ENCODE results near the gene SLC20A1. TPM values are rescaled to one million over a fixed set of nuclear protein-coding genes. Genes with fewer than 3 reads are reported as not detected.

Gene SLC20A1
- total RNA-seq, 1 experiment from 2014 or later: 209 TPM

DNA sequence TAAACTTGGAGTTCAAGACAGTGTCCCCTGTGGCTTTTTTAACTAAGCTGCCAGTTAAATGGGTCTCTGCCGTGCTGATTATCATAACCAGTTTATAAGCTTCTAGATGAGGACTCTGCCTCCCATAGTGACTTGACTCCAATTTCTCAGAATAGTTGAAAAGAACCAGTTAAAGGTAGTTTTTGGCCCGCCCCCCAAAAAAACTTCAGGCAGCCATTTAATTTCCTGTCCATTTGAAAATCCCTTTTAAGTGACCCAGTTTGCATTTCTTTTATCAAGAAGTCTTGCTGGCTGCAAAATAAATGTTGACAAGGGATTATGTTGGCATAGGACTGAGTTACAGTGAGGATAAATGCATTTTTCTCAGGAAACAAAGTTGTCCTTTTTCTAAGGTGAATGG, 2.3 kb downstream of the SLC20A1 start:
- Histone ChIP-seq H3K9me3 (ENCODE audit: low read length) (no peaks in the 10 kb centered on the region), H3K27ac (ENCODE audit: low read length) (no peak overlapping the region; the same call in 1 of the 2 replicates), H3K9ac (ENCODE audit: low read length) (peak overlapping the region; percentile 95), H3K4me3 (ENCODE audit: low read length) (peak overlapping the region; percentile 78), H3K36me3 (ENCODE audit: low read depth, low read length) (peaks cover 60% of the 10 kb centered on the region), H4K20me1 (ENCODE audit: low read length) (peaks cover 64% of the 10 kb centered on the region), H3K9me2 (replicated peaks; ENCODE audit: low read length) (no peaks in the 10 kb centered on the region), H3K4me1 (ENCODE audit: insufficient read depth, low read length) (peaks cover 53% of the 10 kb centered on the region), H3K4me2 (ENCODE audit: low read length) (peak overlapping the region; percentile 84), H3K79me2 (ENCODE audit: low read length) (peaks cover 79% of the 10 kb centered on the region), H3F3A (ENCODE audit: low read length, unreplicated experiment) (peaks cover 16% of the 10 kb centered on the region), H3K27me3 (ENCODE audit: low read length) (no peaks in the 10 kb centered on the region), H2AFZ (ENCODE audit: low read length) (no peak overlapping the region)
- no peak for ATAC-seq
- ChIA-PET POLR2A (ENCODE audit: unreplicated experiment) (interaction anchor here (0.7 kb wide), 1 partner anchor 76 kb away, joined by 4 read pairs; no protein-coding TSS in a partner anchor), CTCF (interaction anchor here (0.6 kb wide), 2 partner anchors 48 to 293 kb away, joined by 3 to 5 read pairs; no protein-coding TSS in a partner anchor)
- TF ChIP-seq, protein P1, sequence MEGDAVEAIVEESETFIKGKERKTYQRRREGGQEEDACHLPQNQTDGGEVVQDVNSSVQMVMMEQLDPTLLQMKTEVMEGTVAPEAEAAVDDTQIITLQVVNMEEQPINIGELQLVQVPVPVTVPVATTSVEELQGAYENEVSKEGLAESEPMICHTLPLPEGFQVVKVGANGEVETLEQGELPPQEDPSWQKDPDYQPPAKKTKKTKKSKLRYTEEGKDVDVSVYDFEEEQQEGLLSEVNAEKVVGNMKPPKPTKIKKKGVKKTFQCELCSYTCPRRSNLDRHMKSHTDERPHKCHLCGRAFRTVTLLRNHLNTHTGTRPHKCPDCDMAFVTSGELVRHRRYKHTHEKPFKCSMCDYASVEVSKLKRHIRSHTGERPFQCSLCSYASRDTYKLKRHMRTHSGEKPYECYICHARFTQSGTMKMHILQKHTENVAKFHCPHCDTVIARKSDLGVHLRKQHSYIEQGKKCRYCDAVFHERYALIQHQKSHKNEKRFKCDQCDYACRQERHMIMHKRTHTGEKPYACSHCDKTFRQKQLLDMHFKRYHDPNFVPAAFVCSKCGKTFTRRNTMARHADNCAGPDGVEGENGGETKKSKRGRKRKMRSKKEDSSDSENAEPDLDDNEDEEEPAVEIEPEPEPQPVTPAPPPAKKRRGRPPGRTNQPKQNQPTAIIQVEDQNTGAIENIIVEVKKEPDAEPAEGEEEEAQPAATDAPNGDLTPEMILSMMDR (conservative IDR thresholded peaks at IDR 0.05; ENCODE audit: low read depth, low read length): no peak
- TF ChIP-seq EZH2phosphoT487 (IDR thresholded peaks at IDR 0.05; ENCODE audit: borderline replicate concordance, low read length) (no peak), EZH2 (IDR thresholded peaks at IDR 0.05; ENCODE audit: low read length, unreplicated experiment) (no peak)
- intact Hi-C loops (cut with micrococcal nuclease): no loop called here
- DNase-seq: peak; percentile 26
- no TSS peak for BruUV-seq (replicated peaks)

DNA sequence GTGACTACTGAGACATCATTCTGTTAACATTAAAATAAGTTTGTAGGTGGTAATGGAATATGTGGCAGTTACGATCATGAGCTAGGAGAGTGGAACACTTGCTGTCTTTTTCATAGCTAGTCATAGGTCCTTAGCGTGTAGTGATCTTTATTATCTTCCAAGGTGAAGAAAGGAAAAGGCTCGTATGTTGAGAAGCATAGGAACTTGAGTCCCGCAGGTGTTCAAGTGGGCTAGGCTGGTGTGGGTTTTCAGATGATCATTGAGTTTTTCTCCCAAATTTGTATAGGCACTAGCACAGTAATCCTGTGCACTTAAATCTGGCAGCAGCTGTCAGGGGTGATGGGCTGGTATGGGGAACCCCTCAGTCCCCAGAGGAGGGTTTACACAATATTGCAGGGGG, 10.9 kb downstream of the SLC20A1 start:
- ChIA-PET POLR2A (ENCODE audit: unreplicated experiment) (interaction anchor here (0.6 kb wide), 1 partner anchor 10 kb away, joined by 3 read pairs; no protein-coding TSS in a partner anchor), CTCF (no interaction called here)
- Histone ChIP-seq H3K4me2 (ENCODE audit: low read length) (no peak overlapping the region), H3K4me3 (ENCODE audit: low read length) (no peak overlapping the region), H3K9me2 (replicated peaks; ENCODE audit: low read length) (no peaks in the 10 kb centered on the region), H3K4me1 (ENCODE audit: insufficient read depth, low read length) (peaks cover 43% of the 10 kb centered on the region), H3K36me3 (ENCODE audit: low read depth, low read length) (peaks cover 91% of the 10 kb centered on the region), H3K79me2 (ENCODE audit: low read length) (peaks cover 86% of the 10 kb centered on the region), H3K27ac (ENCODE audit: low read length) (no peak overlapping the region), H3K27me3 (ENCODE audit: low read length) (no peaks in the 10 kb centered on the region), H4K20me1 (ENCODE audit: low read length) (peaks cover 49% of the 10 kb centered on the region), H3K9ac (ENCODE audit: low read length) (no peak overlapping the region), H2AFZ (ENCODE audit: low read length) (no peak overlapping the region), H3F3A (ENCODE audit: low read length, unreplicated experiment) (peaks cover 33% of the 10 kb centered on the region), H3K9me3 (ENCODE audit: low read length) (no peaks in the 10 kb centered on the region)
- no peak for TF ChIP-seq EZH2phosphoT487 (IDR thresholded peaks at IDR 0.05; ENCODE audit: borderline replicate concordance, low read length)
- no peak for TF ChIP-seq EZH2 (IDR thresholded peaks at IDR 0.05; ENCODE audit: low read length, unreplicated experiment)
- TF ChIP-seq, protein P1 (conservative IDR thresholded peaks at IDR 0.05; ENCODE audit: low read depth, low read length): no peak
- intact Hi-C loops (cut with micrococcal nuclease): loop anchor here (10.0 kb wide), 1 partner anchor 52 kb away; no protein-coding TSS in a partner anchor
- no TSS peak for BruUV-seq (replicated peaks)
- no peak for DNase-seq
- no peak for ATAC-seq

DNA sequence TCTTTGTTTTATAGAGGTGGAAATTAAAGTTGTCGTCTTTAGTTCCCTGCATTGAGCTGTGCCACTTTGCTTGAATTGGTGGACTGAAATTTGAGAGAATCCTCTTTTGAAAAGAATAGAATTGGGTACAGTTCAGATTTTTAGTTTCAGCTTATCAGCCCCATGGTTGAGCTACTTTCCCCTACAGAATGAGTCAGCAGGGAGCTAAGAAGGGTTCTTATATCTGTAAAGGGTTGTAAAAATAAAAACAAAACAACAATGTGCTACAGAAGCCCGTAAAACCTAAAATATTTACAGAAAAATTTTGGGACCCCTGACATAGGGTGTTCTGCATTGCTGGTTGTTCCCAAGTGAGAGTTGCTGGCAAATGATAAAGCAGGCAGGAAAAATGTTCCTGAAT, 12.6 kb downstream of the SLC20A1 start:
- DNase-seq (no peak), ATAC-seq (no peak)
- no peak overlapping the region for H2AFZ ChIP-seq (ENCODE audit: low read length)
- peaks cover 73% of the 10 kb centered on the region for H3K79me2 ChIP-seq (ENCODE audit: low read length)
- no peaks in the 10 kb centered on the region for H3K27me3 ChIP-seq (ENCODE audit: low read length)
- BruUV-seq (replicated peaks): no TSS peak
- no peaks in the 10 kb centered on the region for H3K9me3 ChIP-seq (ENCODE audit: low read length)
- H4K20me1 ChIP-seq (ENCODE audit: low read length): peaks cover 44% of the 10 kb centered on the region
- H3K9ac ChIP-seq (ENCODE audit: low read length): no peak overlapping the region
- POLR2A ChIA-PET (ENCODE audit: unreplicated experiment): interaction anchor here (0.6 kb wide), 1 partner anchor 29 kb away, joined by 3 read pairs; no protein-coding TSS in a partner anchor
- H3K9me2 ChIP-seq (replicated peaks; ENCODE audit: low read length): no peaks in the 10 kb centered on the region
- H3K4me1 ChIP-seq (ENCODE audit: insufficient read depth, low read length): peaks cover 40% of the 10 kb centered on the region
- peaks cover 38% of the 10 kb centered on the region for H3F3A ChIP-seq (ENCODE audit: low read length, unreplicated experiment)
- intact Hi-C loops (cut with micrococcal nuclease): loop anchor here (10.0 kb wide), 1 partner anchor 54 kb away; no protein-coding TSS in a partner anchor
- H3K4me2 ChIP-seq (ENCODE audit: low read length): no peak overlapping the region
- peak overlapping the region; percentile 4; the same call in 1 of the 2 replicates for H3K27ac ChIP-seq (ENCODE audit: low read length)
- H3K4me3 ChIP-seq (ENCODE audit: low read length): no peak overlapping the region
- CTCF ChIA-PET: interaction anchor here (0.6 kb wide), 2 partner anchors 27 to 42 kb away, joined by 3 to 5 read pairs; no protein-coding TSS in a partner anchor
- TF ChIP-seq EZH2 (IDR thresholded peaks at IDR 0.05; ENCODE audit: low read length, unreplicated experiment) (no peak), EZH2phosphoT487 (IDR thresholded peaks at IDR 0.05; ENCODE audit: borderline replicate concordance, low read length) (no peak)
- TF ChIP-seq, protein P1 (conservative IDR thresholded peaks at IDR 0.05; ENCODE audit: low read depth, low read length): no peak
- peaks cover 89% of the 10 kb centered on the region for H3K36me3 ChIP-seq (ENCODE audit: low read depth, low read length)

Measured in PC-3 (cell line).